Kidney (tissue), 14 donors: ENCODE measurements around the gene GPRC5B. TPM values are rescaled to one million over a fixed set of nuclear protein-coding genes. Genes with fewer than 3 reads are reported as not detected.

Experiments used
- DNase-seq, 5 donors: peaks; one replicate each; pipeline ENCODE4 v3.0.0-alpha.2; 2013 to 2020
- FAIRE-seq: peaks from 2 replicates; lab custom pipeline; 2012; peaks lifted over from hg19 to GRCh38; lab: Jason Lieb, UNC
- H3K27ac ChIP-seq, 2 donors: one replicate each; pipeline ENCODE4 v1.7.0; 2013; ENCODE audit warnings: low read depth in 2 of 2, low read length in 2 of 2, inconsistent platforms in 1 of 2
- H3K27me3 ChIP-seq: one replicate; pipeline ENCODE4 v1.7.1; 2013; ENCODE audit warnings: low read length, inconsistent platforms; ENCODE audit not compliant: control insufficient read depth, insufficient read depth
- H3K36me3 ChIP-seq, 3 donors: one replicate each; pipeline versions ENCODE4 v1.7.0 to v1.7.1; 2013; ENCODE audit warnings: low read length in 3 of 3, control low read depth in 1 of 3, inconsistent platforms in 1 of 3; ENCODE audit not compliant: insufficient read depth in 3 of 3, control insufficient read depth in 2 of 3
- H3K4me1 ChIP-seq, 3 donors: one replicate each; pipeline versions ENCODE4 v1.7.0 to v1.7.1; 2013; ENCODE audit warnings: low read length in 3 of 3, inconsistent platforms in 1 of 3, low read depth in 1 of 3; ENCODE audit not compliant: control insufficient read depth in 2 of 3, insufficient read depth in 2 of 3
- H3K4me3 ChIP-seq, 3 donors: one replicate each; pipeline versions ENCODE4 v1.7.0 to v1.8.1; 2013; ENCODE audit warnings: low read length in 3 of 3, control low read depth in 1 of 3, inconsistent platforms in 1 of 3
- H3K9ac ChIP-seq, 3 donors: one replicate each; pipeline versions ENCODE4 v1.7.0 to v1.7.1; 2013; ENCODE audit warnings: low read length in 3 of 3, control low read depth in 1 of 3, inconsistent platforms in 1 of 3
- H3K9me3 ChIP-seq, 3 donors: one replicate each; pipeline versions ENCODE4 v1.7.0 to v1.7.1; 2013; ENCODE audit warnings: low read length in 3 of 3, control low read depth in 1 of 3, inconsistent platforms in 1 of 3; ENCODE audit not compliant: control insufficient read depth in 2 of 3, insufficient read depth in 1 of 3
- CTCF ChIP-seq: IDR thresholded peaks from 3 replicates; pipeline ENCODE4 v1.5.1; 2012; ENCODE audit warnings: mild to moderate bottlenecking, moderate library complexity, borderline replicate concordance; ENCODE audit not compliant: insufficient read depth; ENCODE audit errors: extremely low read depth
- intact Hi-C: fragments of 100-400 bp; cut with DNase I; formaldehyde crosslinking; loops from one replicate; pipeline ENCODE4 v1.11.1; 2022
- polyA plus RNA-seq: library from polyadenylated mRNA; stranded (reverse); fragments of 350-450 nt; fragmentation: Illumina TruSeq; extraction: RNeasy Lipid Tissue Mini Kit (QIAGEN cat#74804); gene quantifications from one replicate; pipeline ENCODE4 v1.2.3, GENCODE V29; 2014; ENCODE audit warnings: low read depth, low replicate concordance; ENCODE audit not compliant: insufficient read depth
- total RNA-seq: library from RNA; stranded (reverse); fragmentation: NEBNext Ultra II Directional; extraction: Animal tissue kit (Norgen Biotek cat#: 25700); gene quantifications from one replicate; pipeline ENCODE4 v1.2.1, GENCODE V29; 2021
- donor health status: control.
- donor health status: control.
- donor health status: control.
- donor health status: control.
- donor health status: control.
- donor health status: DM: yes; HTN: yes; CAD: no.
- donor health status: Normal renal cell carcinoma (clear cell type).

Gene GPRC5B
- total and polyA plus RNA-seq, 2 donors from 2014 or later: 53.1 to 66.3 TPM

- intact Hi-C loops: no loop called here
- Histone ChIP-seq H3K9ac (no peak overlapping the region), H3K27ac (no peak overlapping the region), H3K27me3 (no peaks in the 10 kb centered on the region), H3K36me3 (peaks cover 0 to 21% (median 7%) of the 10 kb centered on the region in 3 donors), H3K9me3 (no peaks in the 10 kb centered on the region), H3K4me1 (peaks cover 0 to 4% (median 2%) of the 10 kb centered on the region in 3 donors), H3K4me3 (no peak overlapping the region)
- FAIRE-seq (no peak), DNase-seq (no peak)
- no peak for TF ChIP-seq CTCF
Measured at GRCh38 chr16:19858340-19859018, 26.2 kb downstream of the GPRC5B start.

GRCh38 chr16:19857593-19858339 lies 26.9 kb downstream of the GPRC5B start:
- Histone ChIP-seq H3K4me3 (no peak overlapping the region), H3K9me3 (no peaks in the 10 kb centered on the region), H3K4me1 (peaks cover 0 to 4% (median 2%) of the 10 kb centered on the region in 3 donors), H3K36me3 (peaks cover 0 to 21% (median 7%) of the 10 kb centered on the region in 3 donors), H3K27ac (no peak overlapping the region), H3K9ac (no peak overlapping the region), H3K27me3 (no peaks in the 10 kb centered on the region)
- no peak for DNase-seq
- TF ChIP-seq CTCF: no peak
- intact Hi-C loops: no loop called here
- FAIRE-seq: no peak

- no peak overlapping the region for H3K4me3 ChIP-seq
- DNase-seq (no peak), FAIRE-seq (no peak)
- TF ChIP-seq CTCF: no peak
- peaks cover 0 to 7% (median 3%) of the 10 kb centered on the region in 3 donors for H3K4me1 ChIP-seq
- H3K27me3 ChIP-seq: no peaks in the 10 kb centered on the region
- no peak overlapping the region for H3K27ac ChIP-seq
- H3K9ac ChIP-seq: no peak overlapping the region
- no peaks in the 10 kb centered on the region for H3K9me3 ChIP-seq
- intact Hi-C loops: no loop called here
- peaks cover 0 to 21% (median 7%) of the 10 kb centered on the region in 3 donors for H3K36me3 ChIP-seq
Measured at GRCh38 chr16:19856120-19856519, 28.5 kb downstream of the GPRC5B start.
